Liver (tissue), 9 donors: ENCODE data around the gene RCN2. TPM values are rescaled to one million over a fixed set of nuclear protein-coding genes. Genes with fewer than 3 reads are reported as not detected.

Source experiments
- DNase-seq: peaks from one replicate; pipeline ENCODE4 v3.0.0-alpha.2; 2017; ENCODE audit warnings: low spot score
- H3K27ac ChIP-seq, 2 donors: one replicate each; pipeline ENCODE4 v1.7.0; 2013; ENCODE audit warnings: inconsistent platforms in 2 of 2, low read length in 2 of 2, control low read depth in 1 of 2, low read depth in 1 of 2, mild to moderate bottlenecking in 1 of 2
- H3K27me3 ChIP-seq, 4 donors: one replicate each; pipeline versions ENCODE4 v1.6.1 to v1.7.0; 2013; ENCODE audit warnings: low read length in 3 of 4, inconsistent platforms in 1 of 4, mild to moderate bottlenecking in 1 of 4, moderate library complexity in 1 of 4; ENCODE audit not compliant: control insufficient read depth in 4 of 4, insufficient read depth in 4 of 4
- H3K36me3 ChIP-seq, 4 donors: one replicate each; pipeline versions ENCODE4 v1.6.1 to v1.7.0; 2013; ENCODE audit warnings: low read length in 3 of 4, mild to moderate bottlenecking in 3 of 4, low read depth in 1 of 4, moderate library complexity in 1 of 4; ENCODE audit not compliant: control insufficient read depth in 4 of 4, insufficient read depth in 3 of 4
- H3K4me1 ChIP-seq, 4 donors: one replicate each; pipeline versions ENCODE4 v1.6.1 to v1.7.0; 2013; ENCODE audit warnings: low read length in 3 of 4, mild to moderate bottlenecking in 3 of 4, moderate library complexity in 1 of 4; ENCODE audit not compliant: control insufficient read depth in 4 of 4, insufficient read depth in 4 of 4
- H3K4me3 ChIP-seq, 3 donors: one replicate each; pipeline versions ENCODE4 v1.6.1 to v1.7.0; 2013; ENCODE audit warnings: low read length in 3 of 3, control low read depth in 1 of 3, low read depth in 1 of 3, mild to moderate bottlenecking in 1 of 3
- H3K9ac ChIP-seq, 2 donors: one replicate each; pipeline ENCODE4 v1.7.0; 2013; ENCODE audit warnings: low read length in 2 of 2, mild to moderate bottlenecking in 2 of 2, moderate library complexity in 2 of 2, control low read depth in 1 of 2, low read depth in 1 of 2
- H3K9me3 ChIP-seq, 4 donors: one replicate each; pipeline versions ENCODE4 v1.6.1 to v1.7.0; 2013; ENCODE audit warnings: low read length in 3 of 4; ENCODE audit not compliant: control insufficient read depth in 4 of 4
- ATF3 ChIP-seq: IDR thresholded peaks from 2 replicates; pipeline ENCODE4 v1.6.1; 2016; ENCODE audit warnings: antibody characterized with exemption
- CTCF ChIP-seq: fragments of 150-350 bp; IDR thresholded peaks from 2 replicates; pipeline ENCODE4 v1.5.1; 2017; ENCODE audit warnings: improper control_type of control experiment, low read depth, low read length; ENCODE audit not compliant: missing input control
- EGR1 ChIP-seq, 2 donors: IDR thresholded peaks; 2 replicates each; pipeline ENCODE4 v1.6.1; 2016 to 2018; ENCODE audit warnings: antibody characterized with exemption in 2 of 2, low read depth in 2 of 2
- GABPA ChIP-seq, 2 donors: IDR thresholded peaks in 1 of 2; conservative IDR thresholded peaks in 1 of 2; 2 replicates each; pipeline ENCODE4 v1.6.1; 2016; ENCODE audit warnings: antibody characterized with exemption in 2 of 2, mild to moderate bottlenecking in 1 of 2, moderate library complexity in 1 of 2
- MAX ChIP-seq: IDR thresholded peaks from 2 replicates; pipeline ENCODE4 v1.6.1; 2016; ENCODE audit warnings: antibody characterized with exemption
- NR2F2 ChIP-seq: IDR thresholded peaks from 2 replicates; pipeline ENCODE4 v1.6.1; 2016; ENCODE audit warnings: antibody characterized with exemption
- RAD21 ChIP-seq, 2 donors: IDR thresholded peaks; 2 replicates each; pipeline ENCODE4 v1.6.1; 2016; ENCODE audit warnings: antibody characterized with exemption in 2 of 2, mild to moderate bottlenecking in 2 of 2
- REST ChIP-seq: IDR thresholded peaks from 2 replicates; pipeline ENCODE4 v1.6.1; 2016; ENCODE audit warnings: antibody characterized with exemption, mild to moderate bottlenecking
- RXRA ChIP-seq, 2 donors: IDR thresholded peaks; 2 replicates each; pipeline ENCODE4 v1.6.1; 2017 to 2018; ENCODE audit warnings: antibody characterized with exemption in 2 of 2, mild to moderate bottlenecking in 1 of 2
- SP1 ChIP-seq: IDR thresholded peaks from 2 replicates; pipeline ENCODE4 v1.6.1; 2018; ENCODE audit warnings: antibody characterized with exemption, mild to moderate bottlenecking
- TAF1 ChIP-seq: conservative IDR thresholded peaks from 2 replicates; pipeline ENCODE4 v1.6.1; 2016; ENCODE audit warnings: antibody characterized with exemption, mild to moderate bottlenecking
- YY1 ChIP-seq: IDR thresholded peaks from 2 replicates; pipeline ENCODE4 v1.6.1; 2016; ENCODE audit warnings: antibody characterized with exemption, mild to moderate bottlenecking
- ZBTB33 ChIP-seq: IDR thresholded peaks from 2 replicates; pipeline ENCODE4 v1.6.1; 2016; ENCODE audit warnings: antibody characterized with exemption
- WGBS: extraction: QIAGEN DNeasy Blood & Tissue Kit; methylation state at CpG from one replicate; pipeline ENCODE4 v1.1.7; 2013; 5-methylcytosine and 5-hydroxymethylcytosine counted together
- polyA plus RNA-seq, 2 donors: library from polyadenylated mRNA; stranded (reverse) in 1 of 2; unstranded in 1 of 2; fragments of 200-250 nt in 1 of 2; fragments of >200 nt in 1 of 2; fragmentation: Nextera tagmentation in 1 of 2; extraction: Ambion mirVana in 1 of 2; gene quantifications; one replicate each; pipeline versions ENCODE4 v1.2.1 to v1.2.3, GENCODE V29; 2013 to 2015
- total RNA-seq, 2 donors: library from RNA; depleted of rRNA; stranded (reverse); fragments of >200 nt; gene quantifications; one replicate each; pipeline ENCODE4 v1.2.3, GENCODE V29; 2014
- donor health status: healthy.
- donor health status: healthy.
- donor health status: healthy.
- donor health status: healthy.
- donor health status: healthy.

The RCN2 gene
- total RNA-seq = 10 to 100 TPM; 12.0 to 28.2 TPM
- polyA plus RNA-seq = 10 to 100 TPM in 1 of 2 donors, 1 to 10 TPM in 1; 8.7 to 18.2 TPM

GRCh38 chr15:76931397-76932134, at the start of gene RCN2:
RCN2 (plus strand) TSS chr15:76931749; CDS start chr15:76931842, 93 bp downstream.
- DNase-seq = peak; percentile 93
- H3K4me3 ChIP-seq = peak within 1 kb of the TSS; percentile 70 to 94 (median 79)
- H3K36me3 ChIP-seq = peaks cover 0 to 11% (median 5%) of the 10 kb centered on the region in 4 donors
- peak within 1 kb of the TSS; percentile 68 to 71 for H3K9ac ChIP-seq
- no peaks in the 10 kb centered on the region for H3K27me3 ChIP-seq
- H3K9me3 ChIP-seq = no peaks in the 10 kb centered on the region
- peak within 1 kb of the TSS; percentile 42 to 56 for H3K27ac ChIP-seq
- peaks cover 2 to 17% (median 10%) of the 10 kb centered on the region in 4 donors for H3K4me1 ChIP-seq
- TF ChIP-seq REST (peak; percentile 31), YY1 (peak; percentile 65), RXRA (IDR thresholded peaks at IDR 0.05) (peak in 1 of 2 donors; percentile 36), GABPA (IDR thresholded peaks at IDR 0.05 in 1 of 2, conservative IDR thresholded peaks at IDR 0.05 in 1 of 2) (no peak), MAX (no peak), RAD21 (IDR thresholded peaks at IDR 0.05) (peak in 1 of 2 donors; percentile 27), SP1 (peak; percentile 38), TAF1 (peak; percentile 74), ATF3 (no peak), NR2F2 (peak; percentile 34), EGR1 (IDR thresholded peaks at IDR 0.05; ENCODE audit: low read depth in 2 of 2) (no peak), ZBTB33 (no peak), CTCF (no peak)
- WGBS = under 1% methylated on average over 96 of the region's 96 CpGs
